ENCODE data around the gene RAP2A. TPM values are rescaled to one million over a fixed set of nuclear protein-coding genes. Genes with fewer than 3 reads are reported as not detected.

RAP2A gene
- total RNA-seq, 1 donor from 2014 or later: 46.6 TPM

GRCh38 chr13:97422118-97423054, 11.6 kb upstream of the RAP2A start:
- DNase-seq (ENCODE audit: low read depth) (peak; percentile 63), FAIRE-seq (no peak)
- Histone ChIP-seq H3K27me3 (ENCODE audit: insufficient read depth, low read length) (no peaks in the 10 kb centered on the region), H3K27ac (ENCODE audit: low read depth, low read length) (no peak overlapping the region), H3K36me3 (ENCODE audit: insufficient read depth, low read length) (no peaks in the 10 kb centered on the region), H3K4me3 (ENCODE audit: insufficient read depth, low read depth, low read length) (no peak overlapping the region), H3K79me2 (ENCODE audit: insufficient read depth, low read length) (no peaks in the 10 kb centered on the region), H3K4me1 (ENCODE audit: insufficient read depth, low read length) (no peaks in the 10 kb centered on the region), H4K20me1 (ENCODE audit: insufficient read depth, low read length) (no peaks in the 10 kb centered on the region), H3K9ac (ENCODE audit: low read length) (no peak overlapping the region), H3K9me3 (ENCODE audit: insufficient read depth, low read depth, low read length) (no peaks in the 10 kb centered on the region), H3K4me2 (ENCODE audit: low read length) (no peak overlapping the region), H2AFZ (ENCODE audit: low read depth, low read length) (no peak overlapping the region)
- Mint-ChIP-seq H3K9me3 (ENCODE audit: unreplicated experiment) (peaks cover 1% of the 10 kb centered on the region), H3K27me3 (ENCODE audit: low read depth, unreplicated experiment) (no peaks in the 10 kb centered on the region), H3K4me1 (ENCODE audit: low read depth, unreplicated experiment) (no peaks in the 10 kb centered on the region), H3K36me3 (ENCODE audit: low read depth, unreplicated experiment) (no peaks in the 10 kb centered on the region), H3K4me3 (ENCODE audit: unreplicated experiment) (no peak overlapping the region), H3K27ac (ENCODE audit: unreplicated experiment) (no peak overlapping the region)
- no peak for TF ChIP-seq CTCF (IDR thresholded peaks at IDR 0.05; ENCODE audit: insufficient read depth, low read depth, low read length)
- TF ChIP-seq EZH2 (IDR thresholded peaks at IDR 0.05; ENCODE audit: insufficient read depth, low read length): no peak

GRCh38 chr13:97423300-97424045, 10.5 kb upstream of the RAP2A start:
- H3K27me3 Mint-ChIP-seq (ENCODE audit: low read depth, unreplicated experiment): no peaks in the 10 kb centered on the region
- no peak overlapping the region for H3K4me3 ChIP-seq (ENCODE audit: insufficient read depth, low read depth, low read length)
- no peak overlapping the region for H2AFZ ChIP-seq (ENCODE audit: low read depth, low read length)
- no peaks in the 10 kb centered on the region for H4K20me1 ChIP-seq (ENCODE audit: insufficient read depth, low read length)
- H3K9me3 Mint-ChIP-seq (ENCODE audit: unreplicated experiment): peaks cover 1% of the 10 kb centered on the region
- no peaks in the 10 kb centered on the region for H3K27me3 ChIP-seq (ENCODE audit: insufficient read depth, low read length)
- no peaks in the 10 kb centered on the region for H3K9me3 ChIP-seq (ENCODE audit: insufficient read depth, low read depth, low read length)
- TF ChIP-seq CTCF (IDR thresholded peaks at IDR 0.05; ENCODE audit: insufficient read depth, low read depth, low read length) (no peak), EZH2 (IDR thresholded peaks at IDR 0.05; ENCODE audit: insufficient read depth, low read length) (no peak)
- H3K4me3 Mint-ChIP-seq (ENCODE audit: unreplicated experiment): no peak overlapping the region
- DNase-seq (ENCODE audit: low read depth) (no peak), FAIRE-seq (no peak)
- H3K4me1 Mint-ChIP-seq (ENCODE audit: low read depth, unreplicated experiment): peaks cover under 1% of the 10 kb centered on the region
- no peaks in the 10 kb centered on the region for H3K36me3 Mint-ChIP-seq (ENCODE audit: low read depth, unreplicated experiment)
- H3K36me3 ChIP-seq (ENCODE audit: insufficient read depth, low read length): no peaks in the 10 kb centered on the region
- no peak overlapping the region for H3K27ac ChIP-seq (ENCODE audit: low read depth, low read length)
- H3K27ac Mint-ChIP-seq (ENCODE audit: unreplicated experiment): no peak overlapping the region
- H3K79me2 ChIP-seq (ENCODE audit: insufficient read depth, low read length): no peaks in the 10 kb centered on the region
- H3K4me1 ChIP-seq (ENCODE audit: insufficient read depth, low read length): no peaks in the 10 kb centered on the region
- H3K4me2 ChIP-seq (ENCODE audit: low read length): no peak overlapping the region
- no peak overlapping the region for H3K9ac ChIP-seq (ENCODE audit: low read length)
